Loucy (cell line): ENCODE data around the gene HIBCH.

Experiments used
- H2AFZ ChIP-seq: fragments of 200-600 bp; sonication (generic); 2 replicates; pipeline ENCODE4 v1.6.0; 2016; ENCODE audit warnings: antibody characterized with exemption, mild to moderate bottlenecking, low read length, moderate library complexity
- H3F3A ChIP-seq: fragments of 200-600 bp; 2 replicates; pipeline ENCODE4 v1.6.0; 2016; ENCODE audit warnings: antibody characterized with exemption, low read depth, mild to moderate bottlenecking
- H3K27me3 ChIP-seq: fragments of 200-600 bp; sonication (generic); 2 replicates; pipeline ENCODE4 v1.6.1; 2014; ENCODE audit warnings: low read length, mild to moderate bottlenecking; ENCODE audit not compliant: insufficient read depth, poor library complexity, severe bottlenecking
- H3K36me3 ChIP-seq: fragments of 200-600 bp; sonication (generic); 2 replicates; pipeline ENCODE4 v1.6.1; 2016; ENCODE audit warnings: low read length; ENCODE audit not compliant: insufficient read depth
- H3K4me1 ChIP-seq: fragments of 200-600 bp; sonication (generic); 2 replicates; pipeline ENCODE4 v1.5.1; 2014; ENCODE audit warnings: low read length, mild to moderate bottlenecking; ENCODE audit not compliant: insufficient read depth, poor library complexity, severe bottlenecking
- H3K4me2 ChIP-seq: fragments of 200-600 bp; sonication (generic); 2 replicates; pipeline ENCODE4 v1.6.0; 2014; ENCODE audit warnings: antibody characterized with exemption, low read length, low read depth, mild to moderate bottlenecking; ENCODE audit not compliant: poor library complexity, severe bottlenecking
- H3K4me3 ChIP-seq: fragments of 200-600 bp; sonication (generic); 2 replicates; pipeline ENCODE4 v1.5.1; 2014; ENCODE audit warnings: low read length, mild to moderate bottlenecking, mixed read lengths; ENCODE audit not compliant: poor library complexity, severe bottlenecking
- H3K79me2 ChIP-seq: fragments of 200-600 bp; sonication (generic); 2 replicates; pipeline ENCODE4 v1.6.1; 2014; ENCODE audit warnings: low read length; ENCODE audit not compliant: insufficient read depth
- H3K9ac ChIP-seq: fragments of 200-600 bp; sonication (generic); 2 replicates; pipeline ENCODE4 v1.6.0; 2014; ENCODE audit warnings: mild to moderate bottlenecking, low read depth, low read length, moderate library complexity; ENCODE audit not compliant: poor library complexity, severe bottlenecking
- H3K9me2 ChIP-seq: fragments of 200-600 bp; sonication (generic); replicated peaks from 2 replicates; pipeline ENCODE4 v1.6.1; 2016; ENCODE audit warnings: low read depth, low read length, mixed read lengths
- H3K9me3 ChIP-seq: fragments of 200-600 bp; sonication (generic); 2 replicates; pipeline ENCODE4 v1.6.1; 2014; ENCODE audit warnings: mild to moderate bottlenecking, antibody characterized with exemption, low read length, low read depth; ENCODE audit not compliant: insufficient read depth
- H4K20me1 ChIP-seq: fragments of 200-600 bp; sonication (generic); 2 replicates; pipeline ENCODE4 v1.6.0; 2014; ENCODE audit warnings: antibody characterized with exemption, low read length, mild to moderate bottlenecking; ENCODE audit not compliant: insufficient read depth, poor library complexity, severe bottlenecking
- CTCF ChIP-seq: fragments of 200-600 bp; sonication (generic); conservative IDR thresholded peaks from 2 replicates; pipeline ENCODE4 v1.5.1; 2014; ENCODE audit warnings: mild to moderate bottlenecking, antibody characterized with exemption, low read length
- EZH2phosphoT487 ChIP-seq: fragments of 200-600 bp; IDR thresholded peaks from 2 replicates; pipeline ENCODE4 v1.6.1; 2018; ENCODE audit warnings: antibody characterized with exemption, mild to moderate bottlenecking, moderate library complexity, borderline replicate concordance

The HIBCH gene

DNA sequence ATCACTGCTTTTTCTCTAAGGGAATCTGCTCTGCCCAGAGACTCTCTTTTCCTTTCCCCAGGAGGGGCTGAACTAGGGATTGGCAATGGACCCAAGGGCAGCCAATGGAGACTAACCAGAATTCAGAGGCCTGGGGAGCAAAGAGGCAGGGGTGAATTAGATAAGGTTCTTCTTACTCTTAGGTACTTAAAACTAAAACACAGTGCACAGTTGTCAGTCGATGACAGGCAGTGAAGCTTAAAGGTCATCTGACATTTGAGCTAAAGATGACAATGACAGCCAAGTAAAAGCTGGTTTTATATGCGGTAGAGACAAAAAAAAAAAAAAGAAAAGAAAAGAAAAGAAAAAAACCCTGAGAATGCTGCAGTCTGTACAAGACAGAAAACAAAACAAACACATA lies 57.8 kb downstream of the HIBCH start:
- Histone ChIP-seq H3K9ac (no peak overlapping the region), H3F3A (no peaks in the 10 kb centered on the region), H3K79me2 (no peaks in the 10 kb centered on the region), H3K36me3 (peaks cover 36% of the 10 kb centered on the region), H3K4me2 (no peak overlapping the region), H4K20me1 (no peaks in the 10 kb centered on the region), H3K9me2 (no peaks in the 10 kb centered on the region), H3K9me3 (peaks cover 8% of the 10 kb centered on the region; the same call in 1 of the 2 replicates), H3K4me1 (no peaks in the 10 kb centered on the region), H3K27me3 (no peaks in the 10 kb centered on the region), H3K4me3 (no peak overlapping the region), H2AFZ (no peak overlapping the region)
- no peak for TF ChIP-seq CTCF
- TF ChIP-seq EZH2phosphoT487: no peak

- H4K20me1 ChIP-seq: no peaks in the 10 kb centered on the region
- H3K4me2 ChIP-seq: no peak overlapping the region
- H3K79me2 ChIP-seq: no peaks in the 10 kb centered on the region
- TF ChIP-seq EZH2phosphoT487: no peak
- no peak for TF ChIP-seq CTCF
- H3F3A ChIP-seq: no peaks in the 10 kb centered on the region
- H3K9me2 ChIP-seq: no peaks in the 10 kb centered on the region
- peaks cover 68% of the 10 kb centered on the region for H3K36me3 ChIP-seq
- H3K9me3 ChIP-seq: peaks cover 8% of the 10 kb centered on the region; the same call in 1 of the 2 replicates
- no peak overlapping the region for H3K9ac ChIP-seq
- no peak overlapping the region for H2AFZ ChIP-seq
- H3K27me3 ChIP-seq: no peaks in the 10 kb centered on the region
- no peak overlapping the region for H3K4me3 ChIP-seq
- H3K4me1 ChIP-seq: no peaks in the 10 kb centered on the region
These were observed 63.5 kb downstream of the HIBCH start for GRCh38 chr2:190256087-190256486.

DNA sequence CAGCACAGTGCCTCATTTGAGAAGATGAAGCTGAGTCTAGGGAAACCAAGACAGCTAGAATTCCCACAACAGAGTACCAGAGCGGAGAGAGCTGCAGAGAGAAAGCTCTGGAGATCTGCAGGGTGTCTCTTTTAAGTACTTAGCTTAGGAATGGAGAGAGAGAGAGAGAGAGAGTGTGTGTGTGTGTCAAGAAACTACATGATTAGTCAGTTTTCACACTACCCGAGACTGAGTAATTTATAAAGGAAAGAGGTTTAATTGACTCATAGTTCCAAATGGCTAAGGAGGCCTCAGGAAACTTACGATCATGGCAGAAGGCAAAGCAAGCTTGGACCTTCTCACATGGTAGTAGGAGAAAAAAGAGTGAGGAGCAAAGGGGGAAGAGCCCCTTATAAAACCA lies 64.0 kb downstream of the HIBCH start:
- H3K79me2 ChIP-seq: no peaks in the 10 kb centered on the region
- no peaks in the 10 kb centered on the region for H3K4me1 ChIP-seq
- H3K36me3 ChIP-seq: peaks cover 70% of the 10 kb centered on the region
- no peak overlapping the region for H2AFZ ChIP-seq
- no peaks in the 10 kb centered on the region for H3K9me2 ChIP-seq
- no peak overlapping the region for H3K4me2 ChIP-seq
- peaks cover 8% of the 10 kb centered on the region; the same call in 1 of the 2 replicates for H3K9me3 ChIP-seq
- no peak overlapping the region for H3K4me3 ChIP-seq
- no peaks in the 10 kb centered on the region for H4K20me1 ChIP-seq
- H3F3A ChIP-seq: no peaks in the 10 kb centered on the region
- TF ChIP-seq EZH2phosphoT487 (no peak), CTCF (no peak)
- no peak overlapping the region for H3K9ac ChIP-seq
- H3K27me3 ChIP-seq: no peaks in the 10 kb centered on the region
